HG02798 (cell line): Measurements from ENCODE around the gene ALDOB.

Experiments
- ATAC-seq: cut with Tn5 transposase; IDR thresholded peaks from one replicate; pipeline ENCODE4 v1.9.1; 2021; ENCODE audit warnings: mild to moderate bottlenecking; ENCODE audit not compliant: unreplicated experiment, poor library complexity

Gene ALDOB

DNA sequence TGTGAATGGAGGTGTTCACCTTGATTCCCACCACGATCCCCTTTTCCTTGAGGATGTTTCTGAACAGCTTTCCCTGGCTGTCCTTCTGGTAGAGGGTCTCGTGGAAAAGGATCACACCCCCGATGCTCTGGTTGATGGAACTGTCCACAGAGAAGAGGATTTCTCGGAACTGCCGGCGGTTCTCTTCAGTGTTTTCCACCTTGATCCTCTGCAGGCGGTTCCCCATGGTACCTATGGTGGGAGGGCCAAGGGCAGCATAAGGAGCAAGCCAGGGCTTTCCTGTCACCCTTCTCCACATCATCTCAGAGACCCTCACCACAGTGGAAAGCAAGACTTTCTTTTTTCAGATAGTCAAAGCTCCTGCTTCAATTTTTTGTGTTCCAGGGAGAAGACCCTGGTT lies 5.8 kb downstream of the ALDOB start:
- no peak for ATAC-seq

DNA sequence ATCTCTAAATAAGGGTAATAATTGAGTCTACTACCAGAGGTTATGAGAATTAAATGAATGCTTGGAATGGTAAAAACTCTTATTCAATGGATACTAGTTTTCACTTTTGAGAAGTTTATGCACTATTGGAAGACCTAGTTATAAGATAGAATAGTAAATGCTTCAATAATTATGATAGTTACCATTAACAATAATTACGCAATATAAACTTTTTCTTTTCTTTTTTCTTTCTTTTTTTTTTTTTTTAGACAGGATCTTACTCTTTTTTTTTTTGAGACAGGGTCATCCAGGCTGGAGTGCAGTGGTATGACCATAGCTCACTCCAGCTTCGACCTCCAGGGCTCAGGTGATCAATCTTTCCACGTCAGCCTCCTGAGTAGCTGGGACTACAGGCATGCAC lies 6.7 kb downstream of the ALDOB start:
- ATAC-seq: no peak

DNA sequence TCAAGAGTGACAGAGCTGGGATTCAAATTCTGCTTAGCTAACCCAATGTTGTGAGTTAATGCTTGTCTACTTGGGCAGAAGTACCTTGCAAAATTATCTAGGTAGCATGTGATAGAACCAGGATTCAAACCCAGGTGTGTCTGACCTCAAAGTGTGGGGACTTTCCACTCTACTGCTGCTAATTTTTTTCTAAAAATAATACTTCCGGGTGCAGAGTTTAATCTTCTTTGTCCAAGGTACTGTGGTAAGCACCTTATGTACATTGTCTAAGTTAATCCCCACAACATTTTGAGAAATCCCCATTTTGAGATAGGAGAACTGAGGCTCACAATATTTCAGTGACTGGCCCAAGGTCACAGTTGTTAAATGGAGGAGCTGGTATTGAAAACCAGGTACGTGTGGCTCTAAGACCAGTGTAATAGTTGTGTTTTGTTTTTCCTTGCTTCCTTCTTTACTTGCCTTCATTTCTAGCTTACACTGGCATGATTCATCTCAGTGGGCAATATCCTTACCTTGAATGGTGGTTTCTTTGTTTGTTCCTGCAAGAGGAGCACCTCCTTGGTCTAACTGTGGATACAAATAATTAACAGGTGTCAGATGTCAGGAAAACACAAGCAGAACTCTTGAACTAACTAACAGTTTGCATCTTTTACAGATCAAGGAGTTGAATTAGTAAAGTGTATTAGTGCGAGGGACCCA lies 7.5 kb downstream of the ALDOB start:
- ATAC-seq: peak; percentile 80

DNA sequence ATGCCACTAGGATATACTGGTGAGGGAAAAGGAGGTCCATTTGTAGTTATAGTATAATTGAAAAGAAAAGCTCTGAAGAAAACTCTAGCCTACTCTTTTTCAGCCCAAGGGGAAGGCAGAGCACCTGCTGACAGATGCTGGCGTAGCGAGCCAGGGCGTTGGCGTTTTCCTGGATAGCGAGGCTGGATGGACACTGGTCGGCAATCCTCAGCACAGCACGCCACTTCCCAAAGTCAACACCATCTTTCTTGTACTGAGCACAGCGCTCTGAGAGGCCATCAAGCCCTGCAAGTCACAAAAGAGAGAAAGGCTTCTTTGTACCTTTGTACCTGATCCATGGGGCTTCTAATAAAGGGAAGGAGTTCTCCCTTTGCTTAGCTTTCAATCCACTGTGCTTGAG lies 8.2 kb downstream of the ALDOB start:
- ATAC-seq: no peak

DNA sequence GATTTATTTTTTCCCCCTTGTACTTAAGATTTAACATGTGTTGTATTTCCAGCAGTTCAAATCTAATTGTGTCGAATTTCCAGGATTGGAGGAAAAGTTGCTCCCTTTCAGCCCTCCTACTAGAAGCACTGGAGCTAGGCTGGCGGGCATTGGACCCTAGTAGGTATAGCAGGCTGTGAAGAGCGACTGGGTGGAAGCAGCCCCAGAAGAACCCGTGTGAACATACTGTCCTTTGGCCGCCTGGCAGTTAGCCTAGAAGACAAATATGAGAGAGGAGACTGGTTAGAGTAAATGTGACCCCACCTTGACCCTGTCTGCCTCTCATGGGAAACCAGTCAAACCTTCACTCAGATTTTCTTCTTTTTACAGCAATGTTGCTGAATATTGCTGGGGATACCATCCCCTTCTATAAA lies 13.9 kb downstream of the ALDOB start:
- ATAC-seq: no peak

DNA sequence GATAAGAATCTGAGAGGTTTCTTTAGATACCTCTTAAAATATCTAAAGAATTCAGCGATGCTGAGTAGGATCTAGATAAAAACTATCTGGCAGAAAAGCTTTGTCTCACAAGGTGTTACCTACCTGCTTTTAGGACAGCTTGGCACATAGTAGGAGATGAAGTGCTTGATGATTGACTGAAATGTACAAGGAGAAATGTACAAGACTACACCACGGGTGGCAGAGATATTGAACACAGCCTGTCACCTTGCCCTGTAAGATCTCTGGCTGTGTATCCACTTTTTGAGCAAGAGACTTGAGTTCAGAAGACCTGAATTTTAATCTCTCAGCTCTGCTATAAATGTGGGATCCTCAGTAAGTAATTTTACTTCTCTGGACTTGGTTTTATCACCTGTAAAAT lies 15.7 kb downstream of the ALDOB start:
- no peak for ATAC-seq

DNA sequence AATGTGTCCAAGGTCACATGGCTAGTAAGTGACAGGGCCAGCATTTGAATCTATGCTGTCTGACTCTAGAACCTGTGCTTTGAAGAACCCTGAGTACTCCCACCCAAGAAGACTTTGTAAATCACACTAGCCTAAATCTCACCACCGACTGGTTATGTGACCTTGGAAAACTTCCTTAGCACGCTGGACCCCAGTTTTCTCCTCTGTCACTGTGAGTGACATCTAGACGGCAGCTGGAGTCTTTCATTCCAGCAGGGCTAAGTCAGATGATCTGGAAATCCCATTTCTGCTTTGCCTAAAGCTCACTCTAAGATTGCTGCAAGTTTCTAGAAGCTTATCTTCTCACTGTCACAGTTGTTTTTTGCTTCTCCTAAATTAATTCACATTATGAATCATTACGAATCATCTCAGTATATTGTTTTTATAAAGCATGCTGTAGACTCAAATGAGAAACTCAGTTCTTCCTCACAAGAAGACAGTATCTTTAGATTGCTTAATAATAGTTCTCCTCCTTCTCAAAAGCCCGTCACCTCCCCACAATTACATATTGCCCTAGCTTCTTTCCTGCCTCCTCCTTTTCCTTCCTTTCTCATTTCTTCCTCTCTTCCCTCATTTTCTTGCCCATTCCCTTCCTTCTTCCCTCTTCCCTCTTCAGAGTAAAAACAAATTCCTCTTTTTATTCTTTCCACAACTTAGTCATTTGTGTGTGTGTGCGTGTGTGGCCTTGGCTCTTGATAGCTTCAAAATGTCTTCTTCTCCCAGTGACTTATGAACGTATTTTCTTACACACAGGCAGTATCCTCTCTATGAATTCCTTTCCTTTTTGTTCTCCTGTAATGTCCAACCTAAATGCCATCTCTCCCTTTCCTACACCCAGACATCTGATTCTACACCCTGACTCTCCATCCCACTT lies 16.8 kb downstream of the ALDOB start:
- ATAC-seq: no peak

DNA sequence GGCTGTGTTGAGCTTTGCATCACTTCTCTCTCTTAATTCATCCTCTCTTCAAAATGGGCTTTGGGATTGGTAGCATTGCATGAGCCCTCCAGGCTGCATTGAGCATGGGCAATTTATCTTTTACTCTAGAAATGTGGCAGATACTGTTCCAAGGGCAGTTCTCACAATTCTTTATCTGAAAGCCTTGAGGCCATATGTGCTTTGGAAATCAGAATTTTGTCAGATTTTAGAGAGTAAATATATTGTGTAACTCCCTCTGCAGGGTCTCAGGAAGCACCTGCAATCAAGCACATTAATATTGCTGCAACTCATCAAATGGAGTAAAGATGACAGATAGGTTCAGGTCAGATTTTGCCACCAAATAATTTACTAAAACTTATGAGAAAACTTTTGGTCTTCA lies 17.6 kb downstream of the ALDOB start:
- ATAC-seq: no peak

DNA sequence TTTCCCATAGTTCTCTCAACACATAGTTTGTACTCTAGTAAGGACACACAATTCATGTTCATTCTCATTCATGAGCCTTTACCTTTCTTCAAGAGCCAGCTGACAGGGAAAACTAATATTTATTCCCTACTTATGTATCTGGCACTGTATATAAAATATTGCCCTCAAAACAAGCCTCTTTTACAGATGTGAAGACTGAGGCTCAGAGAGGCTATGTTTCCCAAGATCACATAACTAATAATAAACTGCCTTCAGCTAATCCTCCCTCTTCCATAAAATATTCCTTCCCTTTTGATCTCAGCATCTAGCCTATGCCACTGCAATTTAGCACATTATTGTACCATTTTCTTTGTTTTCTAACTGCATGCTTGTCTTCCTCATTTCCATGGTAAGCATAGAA lies 18.2 kb downstream of the ALDOB start:
- no peak for ATAC-seq

DNA sequence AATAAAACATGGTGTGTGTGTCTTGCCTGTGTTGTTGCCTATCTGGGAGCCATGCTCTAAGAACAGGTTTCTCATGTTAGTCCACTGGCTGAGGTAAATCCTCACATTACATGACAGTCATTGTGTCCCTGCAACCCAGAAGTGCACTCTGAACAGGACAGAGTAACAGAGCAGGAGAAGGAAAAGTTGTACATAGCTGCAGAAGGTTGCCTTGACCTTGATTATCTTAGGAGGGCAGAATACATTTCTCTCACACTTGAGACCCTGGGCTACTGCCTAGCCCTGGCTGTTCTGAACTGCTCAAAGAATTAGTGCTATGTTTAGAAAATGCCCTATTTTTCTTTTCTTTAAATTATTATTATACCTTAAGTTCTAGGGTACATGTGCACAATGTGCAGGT lies 20.0 kb downstream of the ALDOB start:
- no peak for ATAC-seq

DNA sequence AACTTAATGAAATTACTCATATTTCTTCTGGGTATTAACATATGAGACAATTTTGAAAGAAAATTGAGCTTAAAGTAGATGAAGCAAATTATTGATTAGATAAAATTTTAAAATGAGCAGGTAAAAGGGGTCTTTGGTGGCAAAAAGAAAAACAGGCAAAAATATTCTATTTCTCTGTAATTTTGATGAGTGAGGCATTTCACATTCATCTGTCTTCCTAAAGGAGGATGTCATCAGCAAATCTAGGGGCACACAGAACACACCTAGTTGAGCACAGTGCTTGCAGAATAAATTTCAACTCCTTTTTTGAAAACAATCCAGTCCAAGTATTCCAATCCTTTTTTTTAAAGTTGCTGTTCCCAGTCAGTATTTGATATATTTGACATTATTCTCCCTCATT lies 20.7 kb downstream of the ALDOB start:
- no peak for ATAC-seq

DNA sequence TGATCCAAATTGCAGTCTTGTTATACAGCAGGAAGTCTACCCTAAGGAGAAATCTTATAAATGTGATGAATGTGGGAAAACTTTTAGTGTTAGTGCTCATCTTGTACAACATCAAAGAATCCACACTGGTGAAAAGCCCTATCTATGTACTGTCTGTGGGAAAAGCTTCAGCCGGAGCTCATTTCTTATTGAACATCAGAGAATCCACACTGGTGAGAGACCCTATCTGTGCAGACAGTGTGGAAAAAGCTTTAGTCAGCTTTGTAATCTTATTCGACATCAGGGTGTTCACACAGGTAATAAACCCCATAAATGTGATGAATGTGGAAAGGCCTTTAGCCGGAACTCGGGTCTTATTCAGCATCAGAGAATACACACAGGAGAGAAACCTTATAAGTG lies 26.5 kb downstream of the ALDOB start:
- no peak for ATAC-seq

DNA sequence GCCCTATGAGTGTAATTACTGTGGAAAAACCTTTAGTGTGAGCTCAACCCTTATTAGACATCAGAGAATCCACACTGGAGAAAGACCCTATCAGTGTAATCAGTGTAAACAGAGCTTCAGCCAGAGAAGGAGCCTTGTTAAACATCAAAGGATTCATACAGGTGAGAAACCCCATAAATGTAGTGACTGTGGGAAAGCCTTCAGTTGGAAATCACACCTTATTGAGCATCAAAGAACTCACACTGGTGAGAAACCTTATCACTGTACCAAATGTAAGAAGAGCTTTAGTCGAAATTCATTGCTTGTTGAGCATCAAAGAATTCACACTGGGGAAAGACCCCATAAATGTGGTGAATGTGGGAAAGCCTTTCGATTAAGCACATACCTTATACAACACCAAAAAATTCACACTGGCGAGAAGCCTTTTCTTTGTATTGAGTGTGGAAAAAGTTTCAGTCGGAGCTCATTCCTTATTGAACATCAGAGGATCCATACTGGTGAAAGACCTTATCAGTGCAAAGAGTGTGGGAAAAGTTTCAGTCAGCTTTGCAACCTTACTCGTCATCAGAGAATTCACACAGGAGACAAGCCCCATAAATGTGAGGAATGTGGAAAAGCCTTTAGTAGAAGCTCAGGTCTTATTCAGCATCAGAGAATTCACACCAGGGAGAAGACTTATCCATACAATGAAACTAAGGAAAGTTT lies 27.0 kb downstream of the ALDOB start:
- no peak for ATAC-seq

DNA sequence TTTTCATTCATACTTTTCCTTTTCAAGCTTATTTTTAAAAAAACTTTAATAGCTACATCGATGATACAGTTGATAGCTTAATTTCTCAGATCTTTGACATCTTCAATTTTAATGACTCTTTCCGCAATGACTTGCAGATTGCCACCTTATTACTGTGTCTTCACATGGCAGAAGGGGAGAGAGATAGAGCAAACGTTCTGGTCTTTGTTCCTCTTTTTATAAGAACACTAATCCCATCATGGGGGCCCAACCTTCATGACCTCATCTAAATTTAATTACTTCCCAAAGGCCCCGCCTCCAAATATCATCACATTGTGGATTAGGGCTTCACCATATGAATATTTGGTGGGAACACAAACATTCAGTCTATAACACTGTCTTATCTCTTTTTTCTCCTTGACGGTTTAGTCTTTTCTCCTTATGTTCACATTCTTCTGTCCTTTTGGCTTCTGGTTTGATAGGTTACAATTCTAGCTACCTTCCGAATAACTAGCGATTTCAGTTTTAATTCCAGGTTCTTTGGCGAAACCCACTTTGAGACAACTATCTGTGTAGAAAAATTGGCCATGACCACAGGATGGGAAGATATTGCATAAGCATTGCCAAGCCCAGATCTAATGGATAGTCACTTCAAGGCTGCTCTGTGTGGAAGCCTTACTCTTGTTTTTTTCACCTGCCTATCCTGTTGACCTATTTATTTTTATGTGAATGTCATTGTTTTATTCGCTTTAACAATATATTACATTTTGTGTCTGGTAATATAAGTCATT lies 31.9 kb downstream of the ALDOB start:
- no peak for ATAC-seq

DNA sequence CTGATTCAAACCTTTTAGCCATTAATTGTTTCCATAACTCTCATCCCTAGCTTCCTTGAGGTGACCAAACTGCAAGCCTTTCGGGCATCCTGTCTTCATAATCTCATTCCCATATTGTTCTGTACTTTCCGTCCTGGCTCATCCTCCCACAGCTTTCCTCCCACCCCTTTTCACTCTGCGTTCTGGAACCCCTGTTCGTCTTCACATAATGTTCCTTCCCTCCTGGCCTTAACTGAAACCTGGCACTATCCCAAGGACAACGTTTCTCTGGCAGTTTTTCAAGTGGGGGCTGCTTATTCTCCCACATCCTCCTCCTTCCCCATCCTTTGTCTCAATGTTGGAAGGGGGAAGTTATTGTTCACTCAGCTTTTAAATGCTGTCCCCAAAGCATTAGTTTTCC lies 35.5 kb downstream of the ALDOB start:
- ATAC-seq: no peak

DNA sequence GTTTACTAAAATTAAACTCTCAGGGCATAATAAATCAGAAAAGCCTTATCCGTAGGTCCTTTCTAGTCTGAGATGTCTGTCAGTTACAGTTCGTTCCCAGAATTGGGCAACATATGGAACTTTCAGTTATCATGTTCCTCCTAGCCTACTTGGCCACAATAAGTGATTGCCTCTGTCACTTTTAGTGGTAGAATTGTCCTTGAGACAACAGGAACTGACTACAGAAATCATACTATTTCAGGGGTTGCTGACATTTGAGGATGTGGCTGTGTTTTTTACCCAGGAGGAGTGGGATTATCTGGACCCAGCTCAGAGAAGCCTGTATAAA lies 36.0 kb downstream of the ALDOB start:
- ATAC-seq: no peak

DNA sequence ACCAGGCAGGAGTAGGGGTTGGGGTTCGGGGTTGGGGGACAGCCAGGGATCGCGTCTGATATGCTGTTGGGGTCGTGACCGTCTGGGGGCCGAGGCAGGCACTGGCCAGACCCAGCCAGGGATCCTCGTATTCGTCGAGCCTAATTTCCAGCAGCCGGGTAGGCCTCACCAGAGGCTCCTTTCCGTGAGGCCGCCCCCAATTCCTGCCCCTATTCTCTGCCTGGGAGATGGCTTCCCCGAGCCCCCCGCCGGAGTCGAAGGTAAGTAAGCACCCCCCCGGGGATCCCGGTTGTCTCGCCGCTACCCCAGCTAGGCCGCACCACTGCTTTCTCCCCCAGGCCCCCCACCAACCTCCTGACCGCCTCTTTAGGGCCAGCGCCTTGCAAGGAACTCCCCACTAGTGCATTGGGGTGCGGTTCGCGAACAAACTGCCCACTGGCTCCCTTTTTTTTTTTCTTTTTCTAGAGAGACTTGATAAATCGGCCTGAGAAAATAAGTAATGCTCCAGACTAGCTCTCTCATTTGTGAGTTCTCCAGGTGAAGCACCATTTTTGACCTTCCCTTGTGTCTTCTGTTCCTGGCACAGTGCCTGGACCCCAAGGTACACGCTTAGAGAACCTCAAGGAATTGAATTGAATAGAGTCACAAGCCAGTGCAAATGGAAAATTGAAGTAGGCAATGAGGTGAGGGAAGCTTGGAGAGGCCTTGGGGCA lies 36.5 kb downstream of the ALDOB start:
- peak; percentile 12 for ATAC-seq

DNA sequence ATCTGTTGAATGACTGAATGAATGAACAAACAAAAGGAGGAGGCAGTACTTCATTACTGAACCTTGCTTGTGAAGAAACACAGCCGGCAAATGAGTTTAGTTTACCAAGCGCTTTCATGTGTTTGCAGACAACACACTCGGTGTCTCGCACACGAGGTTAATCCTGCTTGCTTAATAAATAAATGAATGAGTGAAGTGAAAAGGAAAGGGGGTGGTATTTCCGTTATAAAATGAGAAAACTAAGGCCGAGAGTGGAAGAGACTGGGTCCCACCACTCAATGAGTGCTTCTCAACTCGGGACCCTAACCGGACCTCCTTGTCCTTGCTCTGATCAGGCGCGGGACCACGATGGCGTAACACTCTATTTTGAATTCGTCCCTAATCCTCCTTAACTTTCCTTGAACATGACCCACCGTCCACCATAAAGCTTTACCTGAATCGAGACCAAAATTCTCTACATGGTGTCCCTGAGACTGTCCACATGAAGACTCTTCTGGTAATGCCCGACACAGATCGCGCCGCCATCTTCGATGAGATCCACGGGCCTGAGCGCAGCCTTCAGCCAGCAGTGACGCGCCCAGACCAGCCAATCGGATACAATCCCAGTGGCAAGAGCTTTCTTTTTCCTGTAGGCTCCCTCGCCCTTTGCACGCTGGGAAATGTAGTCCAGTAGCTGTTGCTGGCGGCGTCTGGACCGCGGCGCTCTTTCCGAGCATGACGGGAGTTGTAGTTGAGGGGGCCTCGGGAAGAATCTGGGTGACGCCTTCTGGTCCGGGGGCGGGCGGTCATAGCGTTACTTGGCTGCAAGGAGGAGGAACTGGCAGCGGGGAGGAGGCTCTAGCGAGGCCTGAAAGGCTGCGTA lies 37.3 kb downstream of the ALDOB start, which contains the start of the genes MRPL50 and ZNF189:
MRPL50 (minus strand) TSS at position 551 of the 862 bp plus-strand sequence; CDS start at position 525, 26 bp downstream.
ZNF189 (plus strand) TSS at position 784 of the 862 bp plus-strand sequence. CDS start 306 bp downstream, outside the sequence.
- peak; percentile 98 for ATAC-seq

DNA sequence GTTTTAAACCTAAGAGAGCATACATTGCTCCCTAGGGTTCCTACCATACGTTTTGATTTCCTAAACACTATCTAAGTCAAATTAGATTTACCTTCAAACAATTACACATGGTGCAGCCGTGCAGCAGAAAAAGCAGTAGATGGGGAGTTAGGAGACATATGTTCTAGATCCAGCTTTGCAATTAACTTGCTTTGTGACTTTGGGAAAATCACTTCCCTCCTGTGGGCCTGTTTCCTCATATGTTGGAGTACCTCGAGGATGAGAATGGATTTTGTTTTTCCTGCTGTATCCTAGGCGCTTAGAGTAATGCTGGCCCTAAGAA lies 37.9 kb downstream of the ALDOB start:
- no peak for ATAC-seq
